B cell (primary cell): Measurements from ENCODE around the gene WDR18. TPM values are rescaled to one million over a fixed set of nuclear protein-coding genes. Genes with fewer than 3 reads are reported as not detected.

Experiments
- ATAC-seq: fragments of 200-7000 bp; cut with Tn5 transposase; one replicate; pipeline ENCODE4 v1.10.0; 2021; ENCODE audit warnings: low read depth, mild to moderate bottlenecking, moderate number of reproducible peaks, moderate library complexity
- CTCF ChIA-PET: fragments of 350-600 bp; sonication (Branson Sonifier 250); formaldehyde crosslinking; loops from one replicate; lab custom pipeline; 2021; ENCODE audit warnings: antibody characterized with exemption, inconsistent platforms; lab: Charles Lee
- POLR2A ChIA-PET: fragments of 350-600 bp; sonication (Branson Sonifier 250); formaldehyde crosslinking; loops from one replicate; lab custom pipeline; 2021; ENCODE audit warnings: antibody characterized with exemption; lab: Charles Lee
- DNase-seq: peaks from one replicate; pipeline ENCODE4 v3.0.0; 2013
- H2AFZ ChIP-seq: 2 replicates; pipeline ENCODE4 v1.6.1; 2012; ENCODE audit warnings: mild to moderate bottlenecking, low read depth, low read length; ENCODE audit not compliant: insufficient read depth, poor library complexity, severe bottlenecking
- H3K27ac ChIP-seq, 2 donors: 1 replicate in 1 of 2; 2 replicates in 1 of 2; pipeline ENCODE4 v1.5.1; 2012 to 2013; ENCODE audit warnings: low read length in 2 of 2, mild to moderate bottlenecking in 2 of 2, moderate library complexity in 1 of 2
- H3K27me3 ChIP-seq, 4 experiments: fragments of 200-600 bp in 1 of 4; sonication (generic) in 1 of 4; replicated peaks in 1 of 4; 1 replicate in 2 of 4; 2 replicates in 2 of 4; pipeline versions ENCODE4 v1.6.1 to v1.7.0; 2013 to 2016; ENCODE audit warnings: low read length in 3 of 4, mild to moderate bottlenecking in 2 of 4, mixed read lengths in 1 of 4, moderate library complexity in 1 of 4; ENCODE audit not compliant: insufficient read depth in 4 of 4, control insufficient read depth in 3 of 4; ENCODE audit errors: control extremely low read depth in 1 of 4
- H3K36me3 ChIP-seq, 2 experiments: replicated peaks in 1 of 2; 1 replicate in 1 of 2; 2 replicates in 1 of 2; pipeline versions ENCODE4 v1.6.1 to v1.7.1; 2013; ENCODE audit warnings: low read length in 1 of 2; ENCODE audit not compliant: insufficient read depth in 2 of 2, control insufficient read depth in 1 of 2; ENCODE audit errors: control extremely low read depth in 1 of 2, extremely low read depth in 1 of 2
- H3K4me1 ChIP-seq, 2 donors: fragments of 200-600 bp in 1 of 2; sonication (generic) in 1 of 2; 1 replicate in 1 of 2; 2 replicates in 1 of 2; pipeline versions ENCODE4 v1.5.1 to v1.6.1; 2013 to 2017; ENCODE audit warnings: low read length in 2 of 2; ENCODE audit not compliant: control insufficient read depth in 2 of 2, insufficient read depth in 2 of 2
- H3K4me2 ChIP-seq: replicated peaks from 2 replicates; pipeline ENCODE3; 2012; ENCODE audit warnings: mild to moderate bottlenecking, low read depth, low read length; ENCODE audit not compliant: poor library complexity, severe bottlenecking
- H3K4me3 ChIP-seq, 5 experiments: fragments of 200-600 bp in 1 of 5; sonication (generic) in 1 of 5; 1 replicate in 3 of 5; 2 replicates in 2 of 5; pipeline versions ENCODE4 v1.5.1 to v1.7.0; 2011 to 2016; ENCODE audit warnings: low read length in 4 of 5, mild to moderate bottlenecking in 4 of 5, low read depth in 2 of 5, control low read depth in 1 of 5, moderate library complexity in 1 of 5; ENCODE audit not compliant: insufficient read depth in 1 of 5; ENCODE audit errors: control extremely low read depth in 1 of 5, extremely low read depth in 1 of 5
- H3K79me2 ChIP-seq: fragments of 200-600 bp; sonication (generic); one replicate; pipeline ENCODE4 v1.6.0; 2016; ENCODE audit warnings: low read length; ENCODE audit not compliant: control insufficient read depth, insufficient read depth
- H3K9ac ChIP-seq: fragments of 200-600 bp; sonication (generic); 2 replicates; pipeline ENCODE4 v1.6.1; 2017; ENCODE audit warnings: mild to moderate bottlenecking, low read length, moderate library complexity
- H3K9me3 ChIP-seq, 3 donors: one replicate each; pipeline versions ENCODE4 v1.6.1 to v1.7.1; 2013; ENCODE audit warnings: low read length in 2 of 3; ENCODE audit not compliant: control insufficient read depth in 2 of 3, insufficient read depth in 1 of 3; ENCODE audit errors: control extremely low read depth in 1 of 3
- H4K20me1 ChIP-seq: 2 replicates; pipeline ENCODE4 v1.6.0; 2012; ENCODE audit warnings: mild to moderate bottlenecking, low read length; ENCODE audit not compliant: insufficient read depth, control insufficient read depth, poor library complexity, severe bottlenecking
- H3K27ac Mint-ChIP-seq: one replicate; pipeline ENCODE4 v1.8.0; 2021; ENCODE audit warnings: mixed read lengths
- H3K27me3 Mint-ChIP-seq: one replicate; pipeline ENCODE4 v1.8.0; 2021; ENCODE audit warnings: mixed read lengths
- H3K4me1 Mint-ChIP-seq: one replicate; pipeline ENCODE4 v1.8.0; 2021; ENCODE audit warnings: mixed read lengths
- H3K4me3 Mint-ChIP-seq: one replicate; pipeline ENCODE4 v1.8.0; 2021; ENCODE audit warnings: mixed read lengths
- H3K9me3 Mint-ChIP-seq: one replicate; pipeline ENCODE4 v1.8.0; 2022; ENCODE audit warnings: mixed read lengths; ENCODE audit not compliant: insufficient read depth
- CTCF ChIP-seq: fragments of 200-600 bp; IDR thresholded peaks from one replicate; pipeline ENCODE4 v1.8.0; 2022; ENCODE audit warnings: antibody characterized with exemption, mild to moderate bottlenecking
- EZH2 ChIP-seq: IDR thresholded peaks from 2 replicates; pipeline ENCODE4 v1.6.1; 2012; ENCODE audit warnings: borderline replicate concordance, low read depth, mild to moderate bottlenecking, moderate library complexity, low read length; ENCODE audit not compliant: insufficient read depth, poor library complexity, severe bottlenecking
- WGBS: methylation state at CpG from one replicate; pipeline ENCODE4 v1.1.5; 2013; ENCODE audit warnings: missing lambda C conversion rate; ENCODE audit not compliant: insufficient coverage; 5-methylcytosine and 5-hydroxymethylcytosine counted together
- intact Hi-C: fragments of 100-400 bp; cut with micrococcal nuclease; formaldehyde crosslinking; loops from one replicate; pipeline ENCODE4 v1.10.0; 2022
- polyA plus RNA-seq: library from polyadenylated mRNA; depleted of rRNA; stranded (reverse); fragments of >200 nt; gene quantifications from 2 replicates; pipeline ENCODE4 v1.2.3, GENCODE V29; 2012
- total RNA-seq, 2 donors: library from RNA; stranded (reverse); fragments of 120-200 nt in 1 of 2; gene quantifications; 1 replicate in 1 of 2; 2 replicates in 1 of 2; pipeline versions ENCODE4 v1.2.3 to v1.2.4, GENCODE V29; 2013 to 2022

WDR18 gene
- total and polyA plus RNA-seq, 2 donors (not counting 1 experiment from before 2014, with no cell fraction given): 48.5 to 60.5 TPM

GRCh38 chr19:961866-962620 is 22.1 kb upstream of the WDR18 start:
- Mint-ChIP-seq H3K4me1 (peaks cover 2% of the 10 kb centered on the region), H3K4me3 (no peak overlapping the region), H3K27ac (no peak overlapping the region), H3K27me3 (no peaks in the 10 kb centered on the region), H3K9me3 (no peaks in the 10 kb centered on the region)
- H3K4me2 ChIP-seq: no peak overlapping the region
- no peak overlapping the region for H3K4me3 ChIP-seq
- intact Hi-C loops: no loop called here
- peaks cover 0 to 15% (median 0%) of the 10 kb centered on the region in 3 donors for H3K9me3 ChIP-seq
- no peak overlapping the region for H3K9ac ChIP-seq
- H4K20me1 ChIP-seq: peaks cover 23% of the 10 kb centered on the region
- H3K36me3 ChIP-seq: peaks cover 0 to 48% of the 10 kb centered on the region in 2 experiments
- no peaks in the 10 kb centered on the region for H3K4me1 ChIP-seq
- H2AFZ ChIP-seq: no peak overlapping the region
- DNase-seq (no peak), ATAC-seq (no peak)
- TF ChIP-seq EZH2 (no peak), CTCF (no peak)
- CTCF ChIA-PET: interaction anchor here (1.4 to 1.5 kb wide), 2 partner anchors 15 to 23 kb away, joined by 3 to 4 read pairs; no protein-coding TSS in a partner anchor
- no peak overlapping the region for H3K27ac ChIP-seq
- H3K27me3 ChIP-seq: no peaks in the 10 kb centered on the region
- peaks cover 10% of the 10 kb centered on the region for H3K79me2 ChIP-seq
- POLR2A ChIA-PET: interaction anchor here (0.7 kb wide), 1 partner anchor 37 kb away, joined by 3 read pairs; no protein-coding TSS in a partner anchor
- 93% methylated on average over 5 of the region's 14 CpGs for WGBS

GRCh38 chr19:962683-963400 is 21.3 kb upstream of the WDR18 start:
- Histone ChIP-seq H3K4me3 (no peak overlapping the region), H3K27me3 (no peaks in the 10 kb centered on the region), H3K9ac (no peak overlapping the region), H3K79me2 (peaks cover 10% of the 10 kb centered on the region), H3K36me3 (peaks cover 0 to 53% of the 10 kb centered on the region in 2 experiments), H3K9me3 (peaks cover 0 to 15% (median 0%) of the 10 kb centered on the region in 3 donors), H4K20me1 (peaks cover 22% of the 10 kb centered on the region), H3K4me2 (no peak overlapping the region), H3K4me1 (no peaks in the 10 kb centered on the region), H2AFZ (no peak overlapping the region), H3K27ac (no peak overlapping the region)
- Mint-ChIP-seq H3K9me3 (no peaks in the 10 kb centered on the region), H3K4me1 (peaks cover 2% of the 10 kb centered on the region), H3K27ac (no peak overlapping the region), H3K4me3 (no peak overlapping the region), H3K27me3 (no peaks in the 10 kb centered on the region)
- 93% methylated on average over 30 of the region's 31 CpGs for WGBS
- POLR2A ChIA-PET: no interaction called here
- TF ChIP-seq CTCF: no peak
- no peak for TF ChIP-seq EZH2
- DNase-seq (no peak), ATAC-seq (no peak)
- intact Hi-C loops: no loop called here
- CTCF ChIA-PET: interaction anchor here (1.4 kb wide), 1 partner anchor 22 kb away, joined by 4 read pairs; no protein-coding TSS in a partner anchor
